Activated naive CD4-positive, alpha-beta T cell treated with Interleukin-2 at 50 U/mL for 16 hours (primary cell): ENCODE measurements around the gene SLC13A2.
"Not testable (repeated sequence)": the region's sequence is repeated elsewhere in the genome, so short reads cannot be mapped to it uniquely, and the experiment has no call there.

Experiments
- DNase-seq: peaks from one replicate; pipeline ENCODE4 v3.0.0-alpha.2; 2020

Gene SLC13A2

DNA sequence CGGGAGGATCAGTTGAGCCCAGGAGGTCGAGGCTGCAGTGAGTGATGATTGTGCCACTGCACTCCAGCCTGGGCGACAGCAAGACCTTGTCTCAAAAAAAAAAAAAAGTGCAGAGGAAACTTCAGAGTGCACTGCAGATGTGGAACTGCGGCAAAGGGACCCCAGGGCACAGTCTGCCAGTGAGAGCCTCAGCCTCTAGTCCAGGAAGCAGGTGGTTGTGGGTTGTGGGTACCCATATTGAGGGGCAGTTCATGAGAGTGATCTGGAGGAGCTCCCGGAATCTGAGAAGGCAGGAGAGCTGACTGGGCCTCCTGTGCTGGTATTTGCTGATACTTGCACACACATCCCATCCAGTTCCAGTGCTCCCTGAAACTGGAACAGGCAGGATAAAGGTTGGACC lies 45.8 kb downstream of the SLC13A2 start:
- no peak for DNase-seq

DNA sequence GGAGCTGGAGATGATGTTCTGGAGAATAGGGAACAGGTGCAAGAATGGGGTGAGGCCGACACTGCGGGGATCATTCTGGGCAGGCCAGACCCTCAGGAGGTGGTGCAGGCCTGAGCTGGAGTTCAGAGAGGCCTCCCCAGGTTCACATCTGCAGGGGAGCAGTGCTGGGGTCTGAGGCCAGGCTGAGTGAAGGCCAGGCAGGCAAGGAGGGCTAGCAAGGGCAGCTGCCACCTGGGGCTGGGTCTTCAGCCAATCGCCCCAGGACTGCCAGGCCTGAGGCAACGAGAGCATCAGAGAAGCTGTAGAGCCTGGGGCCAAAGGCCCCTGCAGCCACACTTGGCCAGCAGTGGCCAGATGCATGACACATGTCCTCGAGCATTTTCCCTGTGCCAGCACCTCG lies 47.2 kb downstream of the SLC13A2 start:
- DNase-seq, result no peak

DNA sequence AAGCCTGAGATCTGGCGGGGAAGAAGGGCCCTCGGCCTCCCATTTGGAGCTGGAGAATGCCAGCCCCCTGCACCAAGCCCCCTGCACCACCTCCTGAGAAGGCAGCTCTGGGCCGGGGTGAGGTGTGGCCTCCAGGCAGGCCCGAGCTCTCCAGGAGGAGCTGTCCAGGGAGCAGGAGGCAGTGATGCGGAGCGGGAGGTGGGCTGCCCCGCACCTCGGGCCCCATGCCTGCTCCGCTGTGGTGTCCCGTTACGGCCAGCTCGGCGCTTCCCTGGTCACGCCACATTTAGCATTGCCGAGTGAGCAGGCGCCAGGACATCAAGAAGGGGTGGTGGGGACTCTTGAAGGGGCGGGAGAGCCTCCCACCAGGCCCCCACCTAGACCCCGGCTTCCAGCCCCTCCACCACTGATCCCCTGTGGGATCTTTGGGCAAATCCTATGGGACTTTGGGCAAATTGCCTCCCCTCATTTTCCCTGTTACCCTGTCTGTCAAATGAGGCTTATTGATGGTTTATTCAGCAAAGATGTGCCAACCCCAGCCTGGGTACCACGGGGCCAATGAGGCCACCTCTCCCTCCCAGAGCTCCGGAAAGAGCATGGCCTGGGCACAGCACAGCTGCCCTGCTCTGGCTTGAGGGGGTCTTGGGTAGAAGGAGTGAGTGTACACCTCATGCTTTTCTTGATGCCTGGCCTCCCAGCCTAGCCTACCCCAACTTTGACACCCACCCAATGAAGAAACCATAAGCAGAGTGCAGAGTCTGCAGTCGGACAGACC lies 48.1 kb downstream of the SLC13A2 start:
- DNase-seq, result no peak

DNA sequence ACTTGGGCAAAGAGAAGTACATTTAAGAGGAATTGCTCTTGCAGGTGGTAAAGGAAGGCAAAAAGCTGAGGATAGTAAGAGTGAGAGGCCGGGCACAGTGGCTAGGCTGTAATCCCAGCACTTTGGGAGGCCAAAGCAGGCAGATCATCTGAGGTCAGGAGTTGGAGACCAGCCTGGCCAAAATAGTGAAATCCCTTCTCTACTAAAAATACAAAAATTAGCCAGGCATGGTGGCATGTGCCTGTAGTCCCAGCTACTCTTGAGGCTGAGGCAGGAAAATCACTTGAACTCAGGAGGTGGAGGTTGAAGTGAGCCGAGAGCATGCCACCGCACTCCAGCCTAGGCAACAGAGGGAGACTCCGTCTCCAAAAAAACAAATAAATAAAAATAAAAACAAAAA lies 48.8 kb downstream of the SLC13A2 start:
- DNase-seq, result not testable (repeated sequence)

DNA sequence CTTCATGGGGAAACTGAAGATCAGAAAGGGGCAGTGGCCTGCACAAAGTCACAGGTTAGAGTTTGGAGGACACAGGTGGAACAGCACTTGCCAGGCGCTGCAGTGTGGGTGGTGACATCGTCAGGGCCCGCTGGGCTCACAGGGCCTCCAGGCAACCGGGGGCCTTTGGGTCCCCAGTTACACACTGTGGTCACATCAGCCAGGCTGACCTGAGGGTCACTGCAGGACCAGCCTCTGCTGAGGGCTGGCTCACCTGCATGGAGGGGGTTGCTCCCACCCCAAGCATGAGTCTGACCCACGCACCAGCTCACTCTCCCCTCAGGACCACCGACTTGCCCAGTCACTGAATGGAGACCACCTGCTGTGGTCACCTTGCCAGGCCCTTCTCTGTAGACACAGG lies 49.7 kb downstream of the SLC13A2 start:
- no peak for DNase-seq

DNA sequence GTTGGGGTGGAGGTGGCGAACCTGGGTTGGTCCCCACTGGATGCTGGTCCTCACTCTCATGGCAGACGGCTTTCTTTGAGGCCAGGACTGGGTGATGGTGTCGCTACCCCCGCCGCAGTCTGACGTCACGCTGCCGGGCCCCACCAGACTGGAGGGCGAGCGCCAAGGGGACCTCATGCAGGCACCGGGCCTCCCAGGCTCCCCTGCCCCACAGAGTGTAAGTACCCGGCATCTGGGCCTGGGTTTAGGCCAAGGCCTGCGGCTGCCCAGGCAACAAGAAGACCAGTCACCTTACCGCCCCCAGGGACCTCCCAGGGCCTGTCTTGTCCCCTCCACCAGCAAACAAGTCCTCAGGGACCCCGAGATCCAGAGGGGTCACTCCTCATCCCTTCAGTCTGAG lies 50.4 kb downstream of the SLC13A2 start:
- no peak for DNase-seq

DNA sequence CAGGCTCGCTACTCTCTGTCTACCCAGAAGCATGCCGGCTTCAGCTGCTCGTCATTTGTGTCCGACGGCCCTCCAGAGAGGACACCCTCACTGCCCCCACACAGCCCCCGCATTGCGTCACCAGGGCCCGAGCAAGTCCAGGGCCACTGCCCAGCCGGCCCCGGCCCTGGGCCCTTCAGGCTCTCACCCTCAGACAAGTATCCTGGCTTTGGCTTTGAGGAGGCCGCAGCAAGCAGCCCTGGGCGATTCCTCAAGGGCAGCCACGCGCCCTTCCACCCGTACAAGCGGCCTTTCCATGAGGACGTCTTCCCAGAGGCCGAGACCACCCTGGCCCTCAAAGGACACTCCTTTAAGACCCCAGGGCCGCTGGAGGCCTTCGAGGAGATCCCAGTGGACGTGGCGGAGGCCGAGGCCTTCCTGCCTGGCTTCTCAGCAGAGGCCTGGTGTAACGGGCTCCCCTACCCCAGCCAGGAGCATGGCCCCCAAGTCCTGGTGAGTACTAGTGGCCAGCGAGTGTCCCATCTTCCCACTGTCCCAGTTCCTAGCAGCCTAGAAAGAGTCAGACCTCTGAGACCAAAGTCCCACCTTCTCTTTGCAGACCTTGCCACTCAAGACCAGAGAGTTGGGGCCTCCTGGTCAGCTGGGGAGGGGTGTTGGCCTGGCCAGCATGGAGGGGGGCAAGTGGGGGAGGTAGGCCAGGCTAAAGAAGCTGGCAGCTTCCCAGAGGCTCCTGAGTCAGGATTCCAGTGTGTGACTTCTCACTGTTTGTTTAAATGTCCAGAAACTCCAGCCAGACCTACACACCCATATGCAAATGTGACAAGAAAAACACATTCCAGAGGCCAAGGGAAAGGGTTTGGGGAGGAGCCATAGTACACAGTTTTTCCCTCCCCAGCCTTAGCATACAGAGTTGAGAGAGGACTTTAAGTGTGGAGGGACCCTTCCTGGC lies 51.3 kb downstream of the SLC13A2 start:
- no peak for DNase-seq

DNA sequence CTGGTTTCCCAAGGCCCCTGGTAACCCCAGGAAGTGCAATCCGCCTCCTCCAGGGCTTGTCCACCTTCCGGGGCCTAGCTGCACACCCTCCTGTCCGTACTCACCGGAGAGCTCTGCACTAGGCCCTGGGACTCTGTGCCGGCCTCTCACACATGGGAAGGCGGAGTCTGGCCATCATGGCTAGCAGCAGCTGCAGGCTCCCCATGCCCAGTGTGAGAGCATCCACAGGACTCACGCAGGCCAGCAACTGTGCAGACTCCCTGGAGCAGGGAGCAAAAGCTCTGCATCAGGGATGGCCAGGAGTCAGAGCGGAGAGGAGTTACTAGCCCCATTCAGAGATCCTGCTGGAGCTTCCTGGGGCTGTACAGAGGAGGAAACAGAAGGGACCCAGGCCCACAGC lies 52.9 kb downstream of the SLC13A2 start:
- DNase-seq, result no peak

DNA sequence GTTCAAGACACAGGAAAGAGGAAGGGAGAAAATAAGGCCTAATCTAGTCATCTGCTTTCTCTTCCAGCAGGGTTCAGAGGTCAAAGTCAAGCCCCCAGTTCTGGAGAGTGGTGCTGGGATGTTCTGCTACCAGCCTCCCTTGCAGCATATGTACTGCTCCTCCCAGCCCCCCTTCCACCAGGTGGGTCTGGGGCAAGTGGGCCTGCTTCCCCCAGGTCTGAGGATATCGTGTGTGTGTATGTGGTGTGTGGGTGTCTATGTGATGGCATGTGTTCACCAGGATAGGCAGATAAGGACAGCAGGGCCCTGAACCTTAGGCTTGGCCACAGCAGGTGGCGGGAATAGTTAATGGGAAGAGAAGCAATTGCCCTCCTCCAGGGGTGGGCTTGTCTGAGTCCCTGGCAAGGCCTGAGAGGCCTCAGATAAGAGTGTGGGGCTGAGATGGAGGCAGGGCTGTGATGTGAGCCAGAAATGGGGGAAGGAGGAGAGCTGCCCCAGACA lies 53.8 kb downstream of the SLC13A2 start:
- DNase-seq, result no peak

DNA sequence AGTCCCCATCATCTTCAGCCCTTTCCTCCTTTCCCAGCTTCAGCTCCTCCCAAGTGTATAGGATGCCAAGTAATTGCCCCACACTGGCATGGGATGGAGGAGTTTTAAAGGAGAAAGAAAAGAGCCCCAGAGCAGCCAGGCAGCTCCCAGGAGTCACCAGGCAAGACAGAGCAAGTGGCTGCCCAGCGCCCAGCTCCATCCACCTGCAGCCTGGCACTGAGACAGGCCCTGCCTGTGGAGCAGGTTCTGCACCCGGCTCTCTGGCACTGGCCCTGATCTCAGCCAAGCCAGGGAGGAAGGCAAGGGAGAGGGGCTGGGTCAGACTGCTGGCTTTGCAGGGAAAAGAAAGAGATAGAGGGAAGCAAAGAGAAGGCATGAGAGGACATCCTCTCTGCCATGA lies 54.4 kb downstream of the SLC13A2 start:
- no peak for DNase-seq

DNA sequence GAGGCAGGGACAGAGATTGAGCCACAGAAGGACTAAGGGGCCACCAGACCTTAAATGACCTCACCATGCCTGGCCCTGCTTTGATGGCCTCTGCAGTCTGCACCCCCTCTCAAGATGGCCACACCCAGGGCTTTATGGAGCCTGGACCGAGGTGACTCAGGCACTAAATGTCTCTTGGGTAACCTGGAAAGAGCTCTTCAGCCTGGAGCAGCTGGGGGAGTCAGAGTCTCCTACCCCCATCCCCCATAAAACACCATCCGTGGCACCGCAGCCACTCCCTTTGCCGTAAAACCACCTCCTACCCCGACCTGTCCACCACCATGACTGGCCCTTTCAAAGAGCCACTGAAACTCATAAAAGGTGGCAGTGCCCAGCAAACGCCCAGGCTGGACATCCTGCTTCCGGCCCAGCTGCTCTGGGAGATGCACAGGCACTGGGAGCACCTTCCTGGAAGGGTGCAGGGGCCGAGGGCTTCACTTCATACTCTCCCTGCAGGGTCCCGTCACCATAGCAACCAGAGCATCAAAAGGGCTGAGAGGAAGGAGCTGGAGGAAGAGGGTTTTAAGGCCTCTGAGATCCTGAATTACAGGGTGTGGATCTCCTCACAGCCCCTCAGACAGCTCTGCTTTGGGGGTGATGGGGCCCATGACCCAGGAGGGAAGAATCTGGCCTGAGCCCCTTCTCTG lies 55.0 kb downstream of the SLC13A2 start:
- DNase-seq, result no peak

DNA sequence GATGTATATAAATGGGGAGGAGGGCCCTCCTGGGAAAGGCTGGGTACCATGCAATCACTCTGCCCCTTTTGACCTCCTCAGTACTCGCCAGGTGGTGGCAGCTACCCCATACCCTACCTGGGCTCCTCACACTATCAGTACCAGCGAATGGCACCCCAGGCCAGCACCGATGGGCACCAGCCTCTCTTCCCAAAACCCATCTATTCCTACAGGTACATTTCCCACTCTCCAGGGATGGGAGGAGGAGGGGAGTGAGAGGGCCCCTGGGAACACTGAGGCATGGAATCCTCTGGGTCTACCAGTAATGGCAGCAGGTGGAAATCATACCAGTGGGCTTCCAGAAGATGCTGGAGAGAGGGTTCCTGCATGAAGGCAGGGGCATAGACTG lies 55.6 kb downstream of the SLC13A2 start:
- no peak for DNase-seq

DNA sequence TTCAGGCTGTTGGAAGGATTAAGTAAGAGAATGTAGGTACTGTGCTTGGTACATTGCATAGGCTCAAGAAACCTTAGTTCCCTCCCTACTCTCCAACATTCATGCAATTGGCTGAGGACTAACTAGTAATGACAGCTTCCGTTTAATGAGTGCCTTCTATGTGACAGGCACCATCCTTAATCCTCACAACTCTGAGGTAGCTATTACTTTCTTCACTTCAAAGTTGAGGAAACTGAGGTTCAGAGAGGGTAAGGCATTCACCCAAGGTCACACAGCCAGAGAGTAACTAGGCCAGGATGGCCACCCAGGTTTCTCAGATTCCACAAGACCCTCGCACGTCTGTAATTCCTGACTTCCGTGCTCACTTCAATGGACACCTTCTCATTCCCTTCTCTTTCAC lies 56.8 kb downstream of the SLC13A2 start:
- DNase-seq, result no peak

DNA sequence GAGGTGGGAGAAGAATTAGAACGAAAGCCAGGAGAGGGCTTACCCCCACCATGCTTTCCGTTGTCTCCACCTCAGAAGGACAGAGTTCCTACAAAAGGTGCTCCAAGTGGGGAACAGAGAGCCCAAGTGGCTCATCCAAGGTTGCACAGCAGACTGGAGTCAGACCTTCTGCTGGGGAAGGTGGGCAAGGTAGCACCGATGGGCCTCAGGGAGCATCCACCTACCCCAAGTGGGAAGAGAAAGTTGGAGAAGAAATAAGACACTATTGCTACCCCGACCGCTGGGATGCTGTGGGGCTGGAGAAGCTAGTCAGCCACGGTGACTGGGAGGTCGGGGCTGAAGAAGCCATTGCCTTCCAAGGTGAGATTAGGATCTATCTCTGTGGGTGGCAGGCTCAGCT lies 57.5 kb downstream of the SLC13A2 start:
- no peak for DNase-seq

DNA sequence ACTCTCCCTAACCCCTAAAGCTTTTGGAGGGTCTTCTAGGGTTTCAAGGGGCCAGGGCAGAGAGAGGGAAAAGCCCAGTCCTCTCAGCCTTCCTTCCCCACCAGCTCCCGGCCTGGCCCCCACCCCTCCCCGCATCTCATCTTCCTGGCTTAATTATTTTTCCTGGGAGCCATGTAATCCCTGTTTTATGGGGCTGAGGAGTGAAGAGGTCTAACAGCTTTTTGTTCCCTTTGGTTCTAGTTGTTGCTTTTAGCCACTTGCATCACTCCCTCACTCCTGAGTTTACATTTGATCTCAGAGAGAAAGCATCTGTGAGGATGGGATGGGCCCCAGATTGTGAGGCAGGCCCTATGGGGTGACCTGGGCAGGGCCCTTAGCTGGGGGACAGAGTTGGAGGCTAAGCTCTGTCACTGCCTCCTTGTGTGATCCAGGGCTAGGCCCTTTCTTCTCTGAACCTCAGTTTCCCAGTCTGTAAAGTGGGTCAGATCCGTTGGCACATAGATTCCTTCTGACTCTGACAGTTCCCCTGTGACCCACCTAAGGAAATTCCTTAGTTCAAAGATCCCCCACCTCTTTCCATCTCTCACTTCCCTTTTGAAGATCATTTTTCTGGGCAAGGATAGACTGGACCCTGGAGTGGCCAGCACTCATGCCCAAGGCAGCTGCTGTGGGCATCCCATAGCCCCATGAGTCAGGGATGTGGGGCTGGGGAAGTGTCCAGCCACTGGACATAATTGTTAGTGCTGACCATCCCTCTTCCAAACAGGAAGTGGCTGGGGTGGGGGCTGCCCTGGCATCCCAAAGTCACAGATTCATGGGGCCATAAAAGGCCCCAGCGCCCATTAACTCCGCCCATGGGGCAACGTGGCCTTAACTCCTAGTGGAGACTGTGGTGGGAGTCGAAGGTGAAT lies 58.9 kb downstream of the SLC13A2 start:
- DNase-seq, result no peak

DNA sequence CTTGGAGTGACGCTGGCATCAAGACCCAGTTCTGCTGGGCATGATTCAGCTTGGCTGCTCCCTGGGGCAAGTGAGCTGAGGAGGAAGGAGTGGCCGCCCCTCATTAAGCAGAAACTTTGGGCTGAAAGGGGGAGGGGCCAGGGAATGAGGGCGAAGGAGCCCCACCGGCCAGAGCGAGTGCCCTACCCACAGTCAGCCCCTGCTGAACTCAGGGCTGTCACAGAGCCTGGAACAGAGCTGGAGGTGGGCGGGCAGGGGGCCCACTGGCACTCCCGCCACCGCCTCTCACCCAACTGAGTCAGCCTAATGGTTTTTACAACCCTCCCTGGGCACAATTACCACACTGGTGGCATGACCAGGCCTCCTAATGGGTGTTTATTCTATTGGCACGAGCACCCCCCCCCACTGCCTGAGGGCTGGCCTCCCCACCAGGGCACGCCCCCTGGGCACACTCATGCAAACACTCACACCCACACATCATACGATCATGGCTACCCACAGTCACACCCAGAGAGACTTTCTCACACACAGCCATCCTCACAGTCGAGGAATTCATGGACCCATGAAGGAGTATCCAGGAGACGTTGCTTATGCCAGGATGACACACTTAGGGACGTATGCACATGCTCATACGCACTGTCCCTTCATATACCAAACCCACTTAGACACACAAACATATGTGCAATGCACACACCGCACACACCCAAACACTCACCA lies 59.8 kb downstream of the SLC13A2 start:
- no peak for DNase-seq

DNA sequence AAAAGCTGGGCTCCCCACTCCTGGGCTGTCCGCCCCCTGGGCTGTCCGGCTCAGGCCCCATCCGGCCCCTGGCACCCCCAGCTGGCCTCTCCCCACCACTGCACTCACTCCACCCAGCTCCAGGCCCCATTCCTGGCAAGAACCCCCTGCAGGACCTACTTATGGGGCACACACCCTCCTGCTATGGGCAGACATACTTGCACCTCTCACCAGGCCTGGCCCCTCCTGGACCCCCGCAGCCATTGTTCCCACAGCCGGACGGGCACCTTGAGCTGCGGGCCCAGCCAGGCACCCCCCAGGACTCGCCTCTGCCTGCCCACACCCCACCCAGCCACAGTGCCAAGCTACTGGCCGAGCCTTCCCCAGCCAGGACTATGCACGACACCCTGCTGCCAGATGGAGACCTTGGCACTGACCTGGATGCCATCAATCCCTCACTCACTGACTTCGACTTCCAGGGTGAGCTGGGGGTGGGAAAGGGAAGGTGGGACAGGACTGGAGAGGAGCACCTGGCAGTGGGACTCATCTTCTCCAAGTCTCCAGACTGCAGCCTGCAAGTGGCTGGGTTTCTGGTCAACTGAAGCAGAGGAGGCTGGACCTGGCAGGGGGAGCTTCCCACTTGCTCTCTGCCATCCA lies 61.4 kb downstream of the SLC13A2 start:
- no peak for DNase-seq

DNA sequence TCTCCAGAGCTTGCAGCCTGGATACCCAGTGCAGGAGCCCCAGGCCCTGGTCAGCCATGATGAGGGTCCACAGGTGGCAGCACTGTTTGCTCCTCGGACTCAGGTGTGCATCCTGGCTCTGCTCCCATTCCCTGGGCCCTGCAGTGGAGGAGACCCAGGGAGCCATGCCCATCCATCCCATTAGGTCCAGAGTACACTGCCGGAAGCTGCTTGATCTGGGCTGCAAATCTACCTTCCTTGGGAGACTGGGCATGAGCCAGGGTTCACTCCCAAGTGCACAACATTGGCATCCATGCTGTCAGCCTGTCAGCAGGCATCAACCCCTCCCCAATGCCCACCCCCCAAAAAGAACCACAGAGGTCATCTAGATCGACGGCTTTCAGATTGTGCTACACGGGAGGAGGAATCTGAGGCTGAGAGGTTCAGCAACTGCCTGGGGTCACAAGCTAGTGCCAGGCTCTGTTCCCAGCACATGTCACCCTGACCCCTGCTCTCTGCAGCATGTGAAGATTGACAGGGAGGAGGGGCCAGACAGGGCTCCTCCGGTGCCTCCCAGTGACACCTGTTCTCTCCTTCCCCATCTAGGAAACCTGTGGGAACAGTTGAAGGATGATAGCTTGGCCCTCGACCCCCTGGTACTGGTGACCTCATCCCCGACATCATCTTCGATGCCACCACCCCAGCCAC lies 63.2 kb downstream of the SLC13A2 start:
- DNase-seq, result no peak

DNA sequence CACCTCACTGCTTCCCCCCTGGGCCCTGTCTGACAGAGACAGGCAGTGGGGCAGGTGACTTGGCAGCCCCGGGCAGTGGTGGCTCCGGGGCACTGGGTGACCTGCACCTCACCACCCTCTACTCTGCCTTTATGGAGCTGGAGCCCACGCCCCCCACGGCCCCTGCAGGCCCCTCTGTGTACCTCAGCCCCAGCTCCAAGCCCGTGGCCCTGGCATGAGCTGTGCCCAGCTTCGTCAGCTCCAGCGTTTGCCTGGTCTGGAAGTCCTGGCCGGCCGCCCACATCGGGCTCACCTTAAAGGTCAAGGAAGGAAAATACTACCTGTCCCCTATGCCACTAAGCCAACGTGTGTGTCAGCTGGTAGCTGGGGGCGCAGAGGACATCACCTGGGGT lies 63.8 kb downstream of the SLC13A2 start:
- DNase-seq, result no peak

DNA sequence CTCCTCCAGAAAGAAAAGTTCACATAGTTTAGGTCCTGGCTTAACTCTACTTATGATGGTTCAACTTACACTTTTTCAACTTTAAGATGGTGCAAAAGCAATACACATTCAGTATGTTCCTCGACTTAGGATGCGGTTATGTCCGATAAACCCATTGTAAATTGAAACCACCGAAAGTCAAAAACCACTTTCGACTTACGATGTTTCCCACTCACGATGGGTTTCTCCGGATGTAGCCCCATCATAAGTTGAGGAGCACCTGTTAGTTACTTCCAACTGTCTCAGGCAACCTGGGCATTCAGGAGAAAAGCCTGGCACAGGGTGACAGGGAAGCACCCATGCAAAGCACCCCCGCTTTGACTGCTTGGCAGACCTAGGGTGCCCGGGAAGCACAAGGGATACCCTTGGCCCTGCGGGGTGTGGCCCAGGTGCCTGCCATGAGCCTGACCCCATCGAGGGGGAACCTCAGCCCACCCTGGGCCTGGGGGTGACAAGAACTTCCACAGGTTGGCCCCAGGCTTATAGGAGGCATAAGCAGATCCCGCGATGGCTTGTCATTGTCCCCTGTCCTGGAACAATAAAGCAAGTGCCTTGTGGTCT lies 65.0 kb downstream of the SLC13A2 start:
- DNase-seq, result no peak
